Activated CD4-positive, alpha-beta T cell treated with anti-CD3 and anti-CD28 coated beads for 4 hours (primary cell): ENCODE results near the gene GNG11.
A peak's percentile ranks its signal among the peaks of the same experiment; 100 is the strongest.
"Not testable (repeated sequence)": the region's sequence is repeated elsewhere in the genome, so short reads cannot be mapped to it uniquely, and the experiment has no call there.

Experiments used
- DNase-seq, 2 donors: peaks; one replicate each; pipeline ENCODE4 v3.0.0-alpha.2; 2020

GNG11 gene

DNA sequence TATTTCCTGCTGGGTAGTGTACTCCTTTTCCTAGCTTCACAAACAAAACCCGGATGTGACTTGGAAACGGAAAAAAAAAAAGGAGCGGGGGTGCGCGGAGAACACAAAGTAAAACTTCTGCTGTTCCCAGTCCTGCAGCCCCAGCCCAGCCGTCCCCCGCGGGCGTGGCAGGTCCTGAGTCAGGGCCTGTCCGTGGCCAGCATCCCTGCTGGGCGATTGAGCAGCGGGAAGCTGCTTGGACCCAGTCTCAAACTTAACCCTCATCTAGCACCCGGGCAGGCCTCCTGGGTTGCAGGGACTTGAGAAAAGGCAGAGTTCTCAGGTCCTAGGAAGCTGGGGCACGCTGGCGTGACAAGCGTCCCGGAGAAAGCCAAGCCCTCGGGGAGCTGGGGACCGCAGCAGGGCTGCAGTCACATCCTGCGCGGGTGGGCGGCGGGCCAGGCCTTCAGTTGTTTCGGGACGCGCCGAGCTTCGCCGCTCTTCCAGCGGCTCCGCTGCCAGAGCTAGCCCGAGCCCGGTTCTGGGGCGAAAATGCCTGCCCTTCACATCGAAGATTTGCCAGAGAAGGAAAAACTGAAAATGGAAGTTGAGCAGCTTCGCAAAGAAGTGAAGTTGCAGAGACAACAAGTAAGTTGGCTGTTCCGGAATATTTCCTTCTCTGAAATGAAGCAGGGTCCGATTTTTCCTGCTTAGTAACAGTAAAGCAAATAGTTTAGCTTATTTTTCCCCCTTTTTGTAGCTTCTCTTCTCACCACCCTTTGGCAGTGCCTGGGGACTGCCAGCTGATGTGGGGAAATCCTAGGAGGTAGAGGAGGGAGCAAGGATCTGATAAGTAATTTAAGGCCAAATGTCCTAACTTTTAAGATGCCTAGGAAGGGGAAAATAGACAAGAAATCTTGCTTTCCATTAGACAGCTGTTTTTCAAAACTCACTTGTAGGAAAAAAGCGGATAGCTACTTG is at the start of gene GNG11:
Gene GNG11, plus strand, starts transcription at position 129 of the 960 bp plus-strand sequence. Its CDS starts 403 bp downstream, at position 532.
- DNase-seq: peak in 1 of 2 donors; percentile 3

- no peak for DNase-seq
Measured at GRCh38 chr7:93873998-93874574, 47.4 kb upstream of the GNG11 start.

DNA sequence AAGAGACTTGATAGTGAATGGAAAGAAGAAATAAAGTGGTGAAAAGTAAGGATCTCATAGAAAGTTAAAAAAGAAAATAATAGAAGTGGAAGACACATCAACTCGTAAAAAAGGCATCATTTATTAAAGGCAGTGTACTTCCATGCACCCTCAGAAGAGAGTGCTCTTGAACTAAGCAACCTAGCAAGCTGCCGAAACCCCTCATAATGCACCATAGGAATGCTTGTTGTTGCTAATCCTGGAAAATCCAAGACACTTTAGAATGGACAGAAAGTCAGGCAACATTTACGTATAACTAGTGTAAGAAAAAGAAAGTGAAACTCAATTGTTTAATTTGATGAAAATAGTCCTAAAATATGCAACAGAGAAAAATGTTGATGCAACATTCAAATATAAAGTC is 43.8 kb upstream of the GNG11 start:
- DNase-seq: no peak

GRCh38 chr7:93879356-93879755 is 42.2 kb upstream of the GNG11 start:
- DNase-seq: no peak

GRCh38 chr7:93882468-93882867 is 39.1 kb upstream of the GNG11 start:
- DNase-seq: no peak

GRCh38 chr7:93883078-93883916 is 38.2 kb upstream of the GNG11 start:
- no peak for DNase-seq

GRCh38 chr7:93883917-93884345 is 37.6 kb upstream of the GNG11 start:
- no peak for DNase-seq

GRCh38 chr7:93884541-93884940 is 37.0 kb upstream of the GNG11 start:
- DNase-seq: no peak

GRCh38 chr7:93889261-93889660 is 32.3 kb upstream of the GNG11 start:
- no peak for DNase-seq

GRCh38 chr7:93890041-93890463 is 31.5 kb upstream of the GNG11 start:
- no peak for DNase-seq

DNA sequence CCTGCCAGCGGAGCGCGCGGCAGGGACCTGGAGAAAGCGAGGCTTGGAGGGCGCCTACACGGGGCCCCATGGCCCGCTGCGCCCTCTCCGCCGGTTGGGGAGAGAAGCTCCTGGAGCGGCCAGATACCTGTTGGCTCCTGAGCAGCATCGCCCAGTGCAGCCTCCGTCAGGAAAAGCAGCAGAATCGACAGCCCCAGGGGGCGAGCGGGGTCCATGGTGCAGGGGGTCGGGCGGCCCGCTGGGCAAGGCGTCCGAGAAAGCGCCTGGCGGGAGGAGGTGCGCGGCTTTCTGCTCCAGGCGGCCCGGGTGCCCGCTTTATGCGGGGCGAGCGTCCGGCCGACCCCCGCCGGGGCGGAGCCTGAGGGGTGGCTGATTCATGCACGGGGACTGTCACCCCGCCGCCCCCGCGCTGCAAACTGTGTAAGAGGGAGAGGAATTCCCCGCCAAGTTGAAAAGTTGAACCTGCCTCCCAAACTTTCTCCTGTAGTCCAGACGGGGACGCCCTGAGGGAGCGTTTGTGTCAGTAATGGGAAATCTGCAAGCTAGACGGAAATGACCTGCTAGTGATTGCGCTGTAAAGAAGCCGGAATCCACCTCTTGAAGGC is 31.0 kb upstream of the GNG11 start, which contains the start of gene TFPI2:
Gene TFPI2, minus strand, starts transcription at position 290 of the 605 bp plus-strand sequence. Its CDS starts 75 bp downstream, at position 215.
- no peak for DNase-seq

GRCh38 chr7:93894426-93894825 is 27.1 kb upstream of the GNG11 start:
- DNase-seq: no peak

DNA sequence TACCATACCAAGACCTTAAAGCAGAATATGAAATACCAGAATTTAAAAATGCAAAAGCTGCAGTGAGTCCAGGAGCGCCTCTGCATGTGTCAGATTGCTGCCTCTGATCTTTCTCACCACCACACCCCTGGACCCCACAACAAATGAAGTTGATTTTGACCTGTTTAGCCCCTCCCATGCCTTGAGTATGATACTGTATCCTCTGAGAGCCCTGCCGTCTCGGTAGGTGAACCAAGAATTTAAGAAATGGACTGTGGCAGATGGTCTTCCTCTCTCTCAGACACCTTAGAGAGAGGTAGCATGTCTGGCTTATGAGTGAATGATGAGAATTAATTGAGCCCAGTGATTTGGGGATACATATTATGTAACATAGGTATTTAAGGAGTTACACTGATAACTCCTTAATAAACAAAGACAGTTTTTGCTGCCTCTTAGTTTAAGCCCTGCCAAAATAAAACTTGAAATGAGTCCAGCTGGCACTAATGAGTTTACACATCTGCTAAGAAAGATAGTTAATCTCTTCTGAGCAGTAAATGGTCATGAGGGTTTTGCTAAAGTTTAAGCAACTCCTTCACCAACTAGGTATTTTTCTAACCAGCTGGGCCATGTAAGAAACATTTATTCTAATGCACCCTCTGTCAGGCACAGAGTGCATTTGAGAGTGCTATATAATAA is 26.4 kb upstream of the GNG11 start:
- DNase-seq: no peak

GRCh38 chr7:93895859-93896600 is 25.5 kb upstream of the GNG11 start:
- no peak for DNase-seq

- no peak for DNase-seq
Measured at GRCh38 chr7:93897680-93898079, 23.9 kb upstream of the GNG11 start.

DNA sequence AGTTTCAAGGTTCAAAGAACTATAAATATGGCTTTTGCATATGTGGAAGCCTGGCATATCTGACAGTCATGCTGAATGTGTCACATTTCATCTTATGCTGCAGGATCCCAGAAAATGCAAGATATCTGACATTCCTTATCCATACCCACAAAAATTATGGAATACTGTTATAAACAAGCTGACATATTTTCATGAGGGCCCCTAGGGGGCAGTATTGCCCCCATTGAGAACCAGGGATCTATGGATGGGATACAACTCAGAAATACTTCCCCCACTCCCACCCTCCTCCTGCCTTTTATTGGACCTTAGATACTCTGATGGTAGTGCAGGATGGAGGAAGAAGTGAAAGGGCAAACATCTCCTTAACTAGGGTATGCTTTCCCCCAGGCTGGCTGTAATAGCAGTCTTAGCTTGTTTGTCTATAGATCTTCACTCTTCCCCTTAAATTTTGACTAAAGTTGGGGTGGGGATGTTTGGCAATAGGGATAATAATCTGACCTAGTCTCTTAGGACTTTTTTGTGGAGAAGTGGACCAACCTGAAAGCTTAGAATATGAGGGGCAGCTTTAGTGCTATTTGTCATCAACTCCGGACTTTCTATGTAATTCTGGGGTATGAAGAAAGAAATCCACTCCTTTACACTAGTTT is 18.6 kb upstream of the GNG11 start:
- DNase-seq: no peak

DNA sequence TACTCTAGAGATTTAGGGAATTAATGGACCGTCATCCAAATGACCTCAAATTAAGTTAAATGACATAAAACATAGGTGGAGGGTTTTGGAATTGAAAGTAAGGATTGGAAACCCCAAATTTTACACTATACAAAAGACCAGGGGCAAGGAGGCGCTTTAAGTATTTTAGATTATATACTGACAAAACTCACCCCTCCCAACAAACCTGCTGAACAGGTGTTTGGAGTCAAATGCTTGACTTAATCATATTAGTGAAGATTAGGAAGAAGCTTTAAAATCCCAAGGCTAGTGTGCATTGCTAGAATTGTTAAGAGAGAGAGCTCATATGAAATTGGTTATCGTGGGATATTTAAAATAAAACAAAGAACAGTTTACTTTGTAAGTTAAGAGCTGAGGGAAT is 15.3 kb upstream of the GNG11 start, which contains the start of gene GNGT1:
Gene GNGT1, plus strand, starts transcription at position 301 of the 400 bp plus-strand sequence. CDS start 180 bp downstream, outside the sequence.
- no peak for DNase-seq

DNA sequence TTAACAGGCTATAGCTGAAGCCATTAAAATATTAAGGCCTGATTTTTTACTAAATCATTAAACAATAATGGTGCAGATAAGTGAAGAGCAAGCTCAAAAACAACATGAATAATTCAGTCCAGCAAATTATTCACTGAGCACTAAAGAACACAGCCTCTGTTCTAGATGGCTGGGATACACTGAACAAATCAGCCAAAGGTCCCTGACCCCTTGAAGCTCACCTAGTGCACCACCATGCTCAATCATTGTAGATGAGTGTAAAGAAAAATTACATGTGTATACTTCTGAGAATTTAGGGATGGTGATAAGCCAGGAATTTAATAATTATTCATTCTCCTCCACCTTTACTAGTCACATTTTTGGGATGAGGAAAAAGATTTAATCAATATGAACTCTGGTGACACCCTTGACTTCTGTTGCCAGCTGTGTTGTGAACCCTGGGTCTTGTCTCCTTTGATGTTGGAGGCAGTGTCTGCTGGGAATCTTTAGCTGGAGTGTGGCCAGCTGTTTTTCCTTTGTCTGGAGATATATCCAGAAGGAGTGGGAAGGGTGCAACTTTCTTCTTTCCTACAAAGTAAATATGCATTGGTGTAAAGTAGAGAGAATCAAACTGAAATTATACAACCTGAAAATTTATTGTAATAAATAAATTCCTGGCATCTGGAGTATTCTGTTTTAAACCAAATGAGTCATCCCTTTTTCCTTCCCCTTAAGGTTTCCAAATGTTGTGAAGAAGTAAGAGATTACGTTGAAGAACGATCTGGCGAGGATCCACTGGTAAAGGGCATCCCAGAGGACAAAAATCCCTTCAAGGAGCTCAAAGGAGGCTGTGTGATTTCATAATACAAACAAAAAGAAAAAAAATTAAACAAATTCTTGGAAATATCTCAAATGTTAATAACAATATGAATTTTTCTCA is 11.2 kb upstream of the GNG11 start:
- no peak for DNase-seq

DNA sequence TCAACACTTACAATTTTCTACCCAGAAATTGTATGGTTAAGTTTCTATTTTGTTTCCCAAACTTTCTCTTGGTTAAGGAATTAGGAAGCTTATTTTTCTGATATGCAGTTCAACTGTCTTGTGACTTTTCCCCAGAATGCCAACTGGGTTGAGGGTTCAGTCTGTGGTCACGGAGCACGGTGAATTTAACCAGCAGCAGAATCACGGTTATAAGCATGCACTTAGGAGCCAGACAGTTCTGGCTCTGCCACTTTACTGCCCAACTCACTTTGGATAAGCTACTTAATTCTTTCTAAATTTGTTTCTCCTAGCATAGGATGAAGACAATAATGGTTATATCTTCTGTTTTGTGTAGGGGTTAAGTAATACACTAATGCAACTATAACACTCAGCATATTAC is 10.3 kb upstream of the GNG11 start:
- not testable (repeated sequence) for DNase-seq
